Astrocyte (in vitro differentiated cells and primary cell): ENCODE data around the gene TMEM9. TPM values are rescaled to one million over a fixed set of nuclear protein-coding genes. Genes with fewer than 3 reads are reported as not detected.
A peak's percentile ranks its signal among the peaks of the same experiment; 100 is the strongest.

Experiments
- DNase-seq: peaks from one replicate; pipeline ENCODE4 v3.0.0-alpha.2; 2010; ENCODE audit warnings: low read depth
- FAIRE-seq: peaks from 2 replicates; lab custom pipeline; 2011; peaks lifted over from hg19 to GRCh38; lab: Jason Lieb, UNC
- H2AFZ ChIP-seq: 2 replicates; pipeline ENCODE4 v1.6.0; 2012; ENCODE audit warnings: low read depth, low read length, inconsistent platforms
- H3K27ac ChIP-seq: 2 replicates; pipeline ENCODE4 v1.5.1; 2011; ENCODE audit warnings: low read depth, low read length, inconsistent platforms
- H3K27me3 ChIP-seq: 2 replicates; pipeline ENCODE4 v1.6.0; 2011; ENCODE audit warnings: low read length, inconsistent platforms; ENCODE audit not compliant: insufficient read depth
- H3K36me3 ChIP-seq: 2 replicates; pipeline ENCODE4 v1.5.1; 2011; ENCODE audit warnings: low read length, inconsistent platforms; ENCODE audit not compliant: insufficient read depth
- H3K4me1 ChIP-seq: 2 replicates; pipeline ENCODE4 v1.5.1; 2011; ENCODE audit warnings: low read length, inconsistent platforms; ENCODE audit not compliant: insufficient read depth
- H3K4me2 ChIP-seq: 2 replicates; pipeline ENCODE4 v1.6.0; 2012; ENCODE audit warnings: low read length, inconsistent platforms
- H3K4me3 ChIP-seq: 2 replicates; pipeline ENCODE4 v1.5.1; 2011; ENCODE audit warnings: low read depth, mild to moderate bottlenecking, low read length, inconsistent platforms; ENCODE audit not compliant: insufficient read depth
- H3K79me2 ChIP-seq: 2 replicates; pipeline ENCODE4 v1.6.0; 2012; ENCODE audit warnings: mild to moderate bottlenecking, low read length, inconsistent platforms; ENCODE audit not compliant: insufficient read depth
- H3K9ac ChIP-seq: 2 replicates; pipeline ENCODE4 v1.6.0; 2012; ENCODE audit warnings: mild to moderate bottlenecking, low read length, inconsistent platforms
- H3K9me3 ChIP-seq: 2 replicates; pipeline ENCODE4 v1.5.1; 2012; ENCODE audit warnings: low read depth, mild to moderate bottlenecking, low read length, inconsistent platforms; ENCODE audit not compliant: insufficient read depth
- H4K20me1 ChIP-seq: 2 replicates; pipeline ENCODE4 v1.6.0; 2012; ENCODE audit warnings: low read length, inconsistent platforms; ENCODE audit not compliant: insufficient read depth
- H3K27ac Mint-ChIP-seq: one replicate; pipeline ENCODE4 v1.8.0; 2021; ENCODE audit warnings: mild to moderate bottlenecking, mixed read lengths; ENCODE audit not compliant: unreplicated experiment
- H3K27me3 Mint-ChIP-seq: one replicate; pipeline ENCODE4 v1.8.0; 2021; ENCODE audit warnings: low read depth, mixed read lengths; ENCODE audit not compliant: unreplicated experiment
- H3K36me3 Mint-ChIP-seq: one replicate; pipeline ENCODE4 v1.8.0; 2021; ENCODE audit warnings: low read depth, mixed read lengths; ENCODE audit not compliant: unreplicated experiment
- H3K4me1 Mint-ChIP-seq: one replicate; pipeline ENCODE4 v1.8.0; 2021; ENCODE audit warnings: low read depth, mixed read lengths; ENCODE audit not compliant: unreplicated experiment
- H3K4me3 Mint-ChIP-seq: one replicate; pipeline ENCODE4 v1.8.0; 2021; ENCODE audit warnings: mild to moderate bottlenecking, moderate library complexity, mixed read lengths; ENCODE audit not compliant: unreplicated experiment
- H3K9me3 Mint-ChIP-seq: one replicate; pipeline ENCODE4 v1.8.0; 2021; ENCODE audit warnings: mild to moderate bottlenecking, mixed read lengths; ENCODE audit not compliant: unreplicated experiment
- EZH2 ChIP-seq: IDR thresholded peaks from 2 replicates; pipeline ENCODE4 v1.6.1; 2012; ENCODE audit warnings: mild to moderate bottlenecking, low read length, inconsistent platforms; ENCODE audit not compliant: insufficient read depth
- total RNA-seq: library from RNA; stranded (reverse); gene quantifications from 2 replicates; pipeline ENCODE4 v1.2.1, GENCODE V29; 2021
- TF ChIP-seq, protein P1 (sequence below): IDR thresholded peaks from 2 replicates; pipeline ENCODE4 v1.5.1; 2011; ENCODE audit warnings: low read depth, mild to moderate bottlenecking, inconsistent platforms, low read length, moderate library complexity; ENCODE audit not compliant: insufficient read depth

Gene TMEM9
- total RNA-seq, 1 donor from 2014 or later = 88.1 TPM

DNA sequence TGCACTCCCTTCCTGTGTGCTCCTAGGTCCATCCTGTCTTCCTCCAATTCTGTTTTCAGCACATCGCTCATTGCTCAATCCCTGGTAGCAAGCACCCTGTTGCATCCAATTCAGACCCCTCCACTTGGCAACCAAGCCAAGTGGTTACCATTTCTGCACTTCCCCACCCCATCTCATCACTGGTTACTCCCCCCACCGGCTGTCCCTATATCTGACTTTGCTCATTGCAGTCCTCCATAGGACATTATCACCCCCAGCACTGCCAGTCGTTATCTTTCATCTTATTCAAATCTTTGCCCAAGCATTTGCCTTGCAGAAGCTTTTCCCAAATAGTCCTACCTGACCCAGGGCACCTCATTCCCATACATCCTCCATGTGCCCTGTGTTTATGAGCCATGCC is 2.1 kb upstream of the TMEM9 start:
- Histone ChIP-seq H3K4me1 (peaks cover 7% of the 10 kb centered on the region), H4K20me1 (no peaks in the 10 kb centered on the region), H3K4me3 (no peak overlapping the region), H3K27ac (no peak overlapping the region), H3K36me3 (peaks cover 1% of the 10 kb centered on the region), H2AFZ (no peak overlapping the region), H3K27me3 (peaks cover 12% of the 10 kb centered on the region), H3K9ac (no peak overlapping the region), H3K4me2 (no peak overlapping the region), H3K79me2 (peaks cover 14% of the 10 kb centered on the region), H3K9me3 (no peaks in the 10 kb centered on the region)
- Mint-ChIP-seq H3K4me1 (peaks cover 3% of the 10 kb centered on the region), H3K4me3 (no peak overlapping the region), H3K27ac (no peak overlapping the region), H3K27me3 (peaks cover 20% of the 10 kb centered on the region), H3K36me3 (peaks cover under 1% of the 10 kb centered on the region), H3K9me3 (no peaks in the 10 kb centered on the region)
- FAIRE-seq = no peak
- no peak for DNase-seq
- TF ChIP-seq EZH2 = no peak
- TF ChIP-seq, protein P1, sequence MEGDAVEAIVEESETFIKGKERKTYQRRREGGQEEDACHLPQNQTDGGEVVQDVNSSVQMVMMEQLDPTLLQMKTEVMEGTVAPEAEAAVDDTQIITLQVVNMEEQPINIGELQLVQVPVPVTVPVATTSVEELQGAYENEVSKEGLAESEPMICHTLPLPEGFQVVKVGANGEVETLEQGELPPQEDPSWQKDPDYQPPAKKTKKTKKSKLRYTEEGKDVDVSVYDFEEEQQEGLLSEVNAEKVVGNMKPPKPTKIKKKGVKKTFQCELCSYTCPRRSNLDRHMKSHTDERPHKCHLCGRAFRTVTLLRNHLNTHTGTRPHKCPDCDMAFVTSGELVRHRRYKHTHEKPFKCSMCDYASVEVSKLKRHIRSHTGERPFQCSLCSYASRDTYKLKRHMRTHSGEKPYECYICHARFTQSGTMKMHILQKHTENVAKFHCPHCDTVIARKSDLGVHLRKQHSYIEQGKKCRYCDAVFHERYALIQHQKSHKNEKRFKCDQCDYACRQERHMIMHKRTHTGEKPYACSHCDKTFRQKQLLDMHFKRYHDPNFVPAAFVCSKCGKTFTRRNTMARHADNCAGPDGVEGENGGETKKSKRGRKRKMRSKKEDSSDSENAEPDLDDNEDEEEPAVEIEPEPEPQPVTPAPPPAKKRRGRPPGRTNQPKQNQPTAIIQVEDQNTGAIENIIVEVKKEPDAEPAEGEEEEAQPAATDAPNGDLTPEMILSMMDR = no peak

DNA sequence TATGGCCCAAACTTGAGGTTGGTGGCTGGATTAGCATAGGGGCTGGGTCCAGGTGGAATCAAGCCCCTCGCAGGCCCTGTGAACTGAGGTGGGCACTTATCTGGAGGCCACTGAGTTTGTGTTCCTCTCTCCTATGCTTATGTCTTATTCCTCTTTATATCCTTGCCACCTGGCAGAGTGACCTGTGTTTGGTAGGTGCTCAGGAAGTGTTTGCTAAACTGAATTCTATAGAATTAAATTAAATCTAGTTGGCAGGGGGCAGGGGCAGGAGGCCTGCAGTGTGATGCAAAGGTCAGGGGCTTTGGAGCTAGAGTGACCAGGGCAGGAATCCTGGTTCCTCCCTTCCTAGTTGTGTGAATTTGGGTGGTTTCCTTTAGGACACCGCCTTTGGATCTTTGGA is 1.1 kb upstream of the TMEM9 start:
- H2AFZ ChIP-seq = no peak overlapping the region
- no peaks in the 10 kb centered on the region for H3K9me3 Mint-ChIP-seq
- H3K36me3 Mint-ChIP-seq = peaks cover 7% of the 10 kb centered on the region
- no peak overlapping the region for H3K27ac Mint-ChIP-seq
- no peak overlapping the region for H3K27ac ChIP-seq
- no peak for TF ChIP-seq EZH2
- TF ChIP-seq, protein P1 = no peak
- peaks cover 9% of the 10 kb centered on the region for H3K27me3 ChIP-seq
- H3K4me1 Mint-ChIP-seq = peaks cover 3% of the 10 kb centered on the region
- peaks cover 20% of the 10 kb centered on the region for H3K27me3 Mint-ChIP-seq
- no peak overlapping the region for H3K9ac ChIP-seq
- no peaks in the 10 kb centered on the region for H3K9me3 ChIP-seq
- H3K4me2 ChIP-seq = no peak overlapping the region
- H3K4me1 ChIP-seq = peaks cover 7% of the 10 kb centered on the region
- peaks cover 7% of the 10 kb centered on the region for H3K36me3 ChIP-seq
- H3K79me2 ChIP-seq = peaks cover 14% of the 10 kb centered on the region
- no peak for FAIRE-seq
- no peak overlapping the region for H3K4me3 ChIP-seq
- no peak for DNase-seq
- H3K4me3 Mint-ChIP-seq = no peak overlapping the region
- no peaks in the 10 kb centered on the region for H4K20me1 ChIP-seq

DNA sequence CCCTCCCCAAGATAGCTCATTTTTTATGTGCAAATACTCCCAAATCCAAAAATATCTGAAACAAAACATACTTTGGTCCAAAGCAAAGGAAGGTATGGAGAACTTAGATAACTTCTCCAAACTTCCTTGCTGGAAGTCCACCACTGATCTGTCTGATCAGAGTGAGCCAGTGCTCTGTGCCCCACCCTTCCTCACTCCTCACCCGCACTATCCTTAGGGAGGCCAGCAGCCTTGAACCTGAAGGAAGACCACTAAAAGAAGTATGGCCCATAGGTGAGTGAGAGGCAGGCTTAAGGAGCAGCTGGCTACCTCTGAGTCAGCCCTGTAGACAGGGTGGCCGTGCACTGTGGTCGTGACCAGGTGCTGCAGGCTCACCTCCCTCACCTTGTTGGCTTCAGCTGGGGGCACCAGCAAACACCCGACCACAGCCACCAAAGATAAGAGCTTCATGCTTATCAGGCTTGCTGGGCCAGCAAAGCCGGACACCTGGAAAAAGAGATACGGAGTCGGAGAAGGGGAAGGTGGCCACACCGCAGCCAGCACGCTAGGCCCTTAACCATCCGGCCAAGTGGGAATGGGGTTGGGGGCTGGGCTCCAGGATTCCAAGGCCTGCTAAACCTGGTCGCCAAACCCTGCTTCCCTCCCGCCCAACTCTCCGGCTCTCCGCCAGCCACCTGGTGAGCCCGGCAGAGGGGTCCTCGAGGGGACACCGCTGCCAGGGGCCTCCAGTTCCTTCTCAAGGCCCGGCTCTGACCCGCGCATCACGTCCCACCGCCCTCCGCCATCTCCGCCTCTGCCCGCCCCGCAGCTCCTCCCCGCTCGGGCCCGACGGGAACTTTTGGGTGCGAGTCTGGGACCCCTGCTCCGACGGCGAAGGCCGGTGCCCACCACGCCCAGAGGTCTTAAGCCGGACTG is 543 bp downstream of the TMEM9 start:
- peak overlapping the region; percentile 53 for H3K27ac ChIP-seq
- Mint-ChIP-seq H3K27ac (peak overlapping the region; percentile 87), H3K9me3 (no peaks in the 10 kb centered on the region), H3K36me3 (peaks cover 15% of the 10 kb centered on the region), H3K27me3 (peaks cover 15% of the 10 kb centered on the region), H3K4me3 (peak overlapping the region; percentile 96), H3K4me1 (peaks cover 3% of the 10 kb centered on the region)
- TF ChIP-seq, protein P1 = no peak
- TF ChIP-seq EZH2 = no peak
- FAIRE-seq (no peak), DNase-seq (peak; percentile 29)
- peak overlapping the region; percentile 97 for H3K4me2 ChIP-seq
- no peaks in the 10 kb centered on the region for H3K9me3 ChIP-seq
- H3K36me3 ChIP-seq = peaks cover 15% of the 10 kb centered on the region
- H4K20me1 ChIP-seq = peaks cover 9% of the 10 kb centered on the region
- H3K27me3 ChIP-seq = peaks cover 9% of the 10 kb centered on the region
- H3K79me2 ChIP-seq = peaks cover 14% of the 10 kb centered on the region
- peaks cover 7% of the 10 kb centered on the region for H3K4me1 ChIP-seq
- peak overlapping the region; percentile 83 for H2AFZ ChIP-seq
- H3K4me3 ChIP-seq = peak overlapping the region; percentile 80
- peak overlapping the region; percentile 83 for H3K9ac ChIP-seq
